Measurements from ENCODE around the gene NFKBIE. TPM values are rescaled to one million over a fixed set of nuclear protein-coding genes. Genes with fewer than 3 reads are reported as not detected.

The NFKBIE gene
- total and polyA plus RNA-seq, 9 of the 15 experiments (the other 6 are each of a cell fraction or from before 2014, with no cell fraction given) = 2.1 to 16.4 (median 11.7) TPM

GRCh38 chr6:44223319-44224028 is 41.9 kb downstream of the NFKBIE start, which contains the start of gene SLC29A1 (continued):
- TF ChIP-seq ZNF134 (CRISPR knock-in tag; conservative IDR thresholded peaks at IDR 0.05) (no peak), CHAMP1 (IDR thresholded peaks at IDR 0.05) (no peak), ZNF253 (CRISPR knock-in tag; conservative IDR thresholded peaks at IDR 0.05) (no peak), HDAC1 (IDR thresholded peaks at IDR 0.05) (peak in 1 of 2 experiments; percentile 73; a peak in 2 of 4 replicates), FOXP1 (CRISPR knock-in tag; IDR thresholded peaks at IDR 0.05) (peak; percentile 92), EZH2 (IDR thresholded peaks at IDR 0.05; ENCODE audit: borderline replicate concordance, low read depth, low read length) (no peak), ZNF407 (IDR thresholded peaks at IDR 0.05; ENCODE audit: low read depth) (no peak), CBX8 (IDR thresholded peaks at IDR 0.05; ENCODE audit: borderline replicate concordance, extremely low read depth, low read depth, low read length, poor library complexity, severe bottlenecking) (no peak), CREB5 (CRISPR knock-in tag; IDR thresholded peaks at IDR 0.05) (no peak), ZBTB11 (CRISPR knock-in tag; IDR thresholded peaks at IDR 0.05) (no peak)
